K562 (cell line): ENCODE measurements around the gene MTTP. TPM values are rescaled to one million over a fixed set of nuclear protein-coding genes. Genes with fewer than 3 reads are reported as not detected.

ENCODE experiments used
- ATAC-seq: fragments of 200-7000 bp; cut with Tn5 transposase; 3 replicates; pipeline ENCODE4 v1.9.1; 2020; ENCODE audit warnings: moderate library complexity
- BruUV-seq: library from RNA; stranded (reverse); fragments of 400-500 nt; replicated peaks from 2 replicates; lab custom pipeline; 2021; lab: Mats Ljungman, UMichigan
- CTCF ChIA-PET: fragments of 300-600 bp; formaldehyde crosslinking; extraction: SDS; loops from one replicate; lab custom pipeline; 2021; ENCODE audit warnings: low intra/inter-chr PET ratio; lab: Yijun Ruan, JAX
- POLR2A ChIA-PET: fragments of 300-600, 350-650 bp; sonication (Branson Sonifier 250); formaldehyde crosslinking; extraction: SDS; loops from one replicate; lab custom pipeline; 2021; ENCODE audit warnings: antibody characterized with exemption, inconsistent platforms; lab: Yijun Ruan, JAX
- DNase-seq, 4 experiments: peaks; one replicate each; pipeline versions ENCODE4 v3.0.0 to v3.0.0-alpha.2; 2011 to 2018; ENCODE audit warnings: low spot score in 3 of 4, mixed read lengths in 3 of 4; ENCODE audit errors: extremely low read depth in 1 of 4
- FAIRE-seq: peaks from 2 replicates; lab custom pipeline; 2011; peaks lifted over from hg19 to GRCh38; lab: Jason Lieb, UNC
- H2AFZ ChIP-seq: 2 replicates; pipeline ENCODE4 v1.6.0; 2011; ENCODE audit warnings: low read depth, low read length, control low read depth, inconsistent platforms
- H3K27ac ChIP-seq: fragments of 200-600 bp; 3 replicates; pipeline ENCODE4 v1.8.0; 2011; ENCODE audit warnings: low read depth, mild to moderate bottlenecking, control low read depth, inconsistent platforms, low read length, moderate library complexity, mixed read lengths; ENCODE audit errors: extremely low read depth
- H3K27me3 ChIP-seq, 2 experiments: fragments of 300-600 bp in 1 of 2; 2 replicates in 1 of 2; 3 replicates in 1 of 2; pipeline versions ENCODE4 v1.6.0 to v1.8.0; 2011; ENCODE audit warnings: inconsistent platforms in 2 of 2, low read length in 2 of 2, mild to moderate bottlenecking in 1 of 2, mixed read lengths in 1 of 2, moderate library complexity in 1 of 2; ENCODE audit not compliant: control insufficient read depth in 2 of 2, insufficient read depth in 2 of 2
- H3K36me3 ChIP-seq: fragments of 300-600 bp; 3 replicates; pipeline ENCODE4 v1.8.0; 2011; ENCODE audit warnings: mild to moderate bottlenecking, low read length, inconsistent platforms; ENCODE audit not compliant: control insufficient read depth, insufficient read depth
- H3K4me1 ChIP-seq, 2 experiments: fragments of 200-600 bp in 1 of 2; replicated peaks in 1 of 2; 2 replicates in 1 of 2; 3 replicates in 1 of 2; pipeline versions ENCODE4 v1.5.1 to v1.8.0; 2011; ENCODE audit warnings: inconsistent platforms in 2 of 2, low read length in 2 of 2, mild to moderate bottlenecking in 1 of 2, mixed read lengths in 1 of 2, moderate library complexity in 1 of 2; ENCODE audit not compliant: control insufficient read depth in 2 of 2, insufficient read depth in 2 of 2
- H3K4me2 ChIP-seq: 2 replicates; pipeline ENCODE4 v1.6.1; 2011; ENCODE audit warnings: low read length, control low read depth, inconsistent platforms, mixed read lengths; ENCODE audit not compliant: insufficient read depth
- H3K4me3 ChIP-seq: fragments of 200-600 bp; sonication (generic), shearing (Covaris generic); 2 replicates; pipeline ENCODE4 v1.5.1; 2016; ENCODE audit warnings: control low read depth, inconsistent platforms
- H3K79me2 ChIP-seq: fragments of 200-600 bp; 3 replicates; pipeline ENCODE4 v1.8.0; 2011; ENCODE audit warnings: low read length, inconsistent platforms; ENCODE audit not compliant: control insufficient read depth, insufficient read depth
- H3K9ac ChIP-seq, 2 experiments: 2 replicates each; pipeline versions ENCODE4 v1.6.0 to v1.6.1; 2011; ENCODE audit warnings: low read depth in 2 of 2, low read length in 2 of 2, control low read depth in 1 of 2, inconsistent platforms in 1 of 2, mild to moderate bottlenecking in 1 of 2, mixed read lengths in 1 of 2; ENCODE audit not compliant: insufficient read depth in 1 of 2
- H3K9me1 ChIP-seq: one replicate; pipeline ENCODE4 v1.6.0; 2011; ENCODE audit warnings: inconsistent platforms, mild to moderate bottlenecking, low read length, moderate library complexity; ENCODE audit not compliant: control insufficient read depth, insufficient read depth
- H3K9me3 ChIP-seq: replicated peaks from 2 replicates; pipeline ENCODE4 v1.5.1; 2011; ENCODE audit warnings: low read depth, low read length, inconsistent platforms; ENCODE audit not compliant: control insufficient read depth, insufficient read depth
- H4K20me1 ChIP-seq: replicated peaks from 2 replicates; pipeline ENCODE4 v1.6.1; 2011; ENCODE audit warnings: low read length, inconsistent platforms, mixed read lengths; ENCODE audit not compliant: control insufficient read depth, insufficient read depth
- CBFA2T3 ChIP-seq: fragments of 450-650 bp; IDR thresholded peaks from 2 replicates; pipeline ENCODE4 v1.6.1; 2017
- GTF2A2 ChIP-seq: IDR thresholded peaks from 2 replicates; pipeline ENCODE4 v1.6.1; 2016; ENCODE audit warnings: mild to moderate bottlenecking, missing genetic modification characterization, missing compliant biosample characterization
- ZFPM2 ChIP-seq: fragments of 250-450 bp; sonication (Bioruptor Pico); IDR thresholded peaks from 2 replicates; pipeline ENCODE4 v1.5.1; 2022; ENCODE audit warnings: mild to moderate bottlenecking
- WGBS: fragments of 100-300 bp; shearing (Covaris generic); methylation state at CpG from one replicate; pipeline ENCODE4 v1.1.6; 2016; ENCODE audit warnings: low coverage, mixed read lengths; ENCODE audit not compliant: insufficient coverage; ENCODE audit errors: missing lambda C conversion rate; 5-methylcytosine and 5-hydroxymethylcytosine counted together
- in situ Hi-C: fragments of 300-500 bp; cut with MboI; formaldehyde crosslinking; loops from 4 replicates; pipeline ENCODE4 v1.15.0; 2018; ENCODE audit warnings: inconsistent platforms, mixed read lengths
- intact Hi-C: fragments of 100-400 bp; cut with micrococcal nuclease; formaldehyde crosslinking; loops from 2 replicates; pipeline ENCODE4 v1.14.2; 2022
- polyA plus RNA-seq, 8 experiments: library from polyadenylated mRNA; depleted of rRNA in 4 of 8; stranded (reverse) in 5 of 8; unstranded in 3 of 8; fragments of >200 nt; fragmentation: Nextera tagmentation in 2 of 8; fragmentation: Illumina TruSeq in 1 of 8; extraction: Ambion mirVana in 2 of 8; extraction: Trizol in 1 of 8; gene quantifications; 2 replicates each; pipeline versions ENCODE4 v1.2.1 to v1.2.3, GENCODE V29; 2011 to 2014; ENCODE audit warnings: inconsistent platforms in 1 of 8, missing spikeins in 1 of 8
- total RNA-seq, 7 experiments: library from RNA; depleted of rRNA in 6 of 7; stranded (reverse); fragments of >200 nt in 6 of 7; fragmentation: Illumina TruSeq in 2 of 7; extraction: Trizol in 2 of 7; gene quantifications; 2 replicates each; pipeline versions ENCODE4 v1.2.1 to v1.2.3, GENCODE V29; 2011 to 2021; ENCODE audit warnings: low replicate concordance in 1 of 7
- TF ChIP-seq, protein P1 (sequence below): fragments of 250-450 bp; sonication (Bioruptor Pico); IDR thresholded peaks from 2 replicates; pipeline ENCODE4 v1.9.0; 2021; ENCODE audit warnings: mild to moderate bottlenecking

The MTTP gene
- total and polyA plus RNA-seq, 9 of the 15 experiments (the other 6 are each of a cell fraction or from before 2014, with no cell fraction given) = 0.01 to 0.29 (median 0.04) TPM; not detected in 2

- H3K9me1 ChIP-seq = no peaks in the 10 kb centered on the region
- no peak overlapping the region for H3K27ac ChIP-seq
- DNase-seq = no peak
- no peak overlapping the region for H3K9ac ChIP-seq
- FAIRE-seq = no peak
- WGBS = 0% methylated on average over 18 of the region's 18 CpGs
- no TSS peak for BruUV-seq
- H3K4me3 ChIP-seq = no peak overlapping the region
- POLR2A ChIA-PET = interaction anchor here (0.7 kb wide), 1 partner anchor 1578 kb away, joined by 3 read pairs; no protein-coding TSS in a partner anchor
- H3K27me3 ChIP-seq = peaks cover 45 to 66% of the 10 kb centered on the region in 2 experiments
- H3K79me2 ChIP-seq = no peaks in the 10 kb centered on the region
- CTCF ChIA-PET = no interaction called here
- peaks cover 0 to 20% of the 10 kb centered on the region in 2 experiments; a peak in 2 of 5 replicates for H3K4me1 ChIP-seq
- no peak overlapping the region for H3K4me2 ChIP-seq
- H2AFZ ChIP-seq = no peak overlapping the region
- intact Hi-C loops (no loop called here), in situ Hi-C loops (no loop called here)
- TF ChIP-seq ZFPM2 = no peak
- TF ChIP-seq GTF2A2 (tag) = no peak
- TF ChIP-seq CBFA2T3 = no peak
- TF ChIP-seq, protein P1, sequence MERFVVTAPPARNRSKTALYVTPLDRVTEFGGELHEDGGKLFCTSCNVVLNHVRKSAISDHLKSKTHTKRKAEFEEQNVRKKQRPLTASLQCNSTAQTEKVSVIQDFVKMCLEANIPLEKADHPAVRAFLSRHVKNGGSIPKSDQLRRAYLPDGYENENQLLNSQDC = no peak
- no peaks in the 10 kb centered on the region for H3K9me3 ChIP-seq
- H3K36me3 ChIP-seq = no peaks in the 10 kb centered on the region
- peak; percentile 14; the same call in 2 of the 3 replicates for ATAC-seq
- H4K20me1 ChIP-seq = no peaks in the 10 kb centered on the region; the same call in 1 of the 2 replicates
Measured at GRCh38 chr4:99651016-99651769, 76.6 kb downstream of the MTTP start.
